Measurements from ENCODE around the gene BAHCC1.
A peak's percentile ranks its signal among the peaks of the same experiment; 100 is the strongest.

BAHCC1 gene

GRCh38 chr17:81489998-81490992, 95.0 kb downstream of the BAHCC1 start:
- H3K27ac ChIP-seq (ENCODE audit: extremely low read depth, low read depth, low read length) = no peak overlapping the region
- TF ChIP-seq ZNF843 (tag by site-specific recombination; IDR thresholded peaks at IDR 0.05) = no peak
- no peak for TF ChIP-seq KLF1 (tag by site-specific recombination; IDR thresholded peaks at IDR 0.05)
- no peak for TF ChIP-seq ZNF354C (tag by site-specific recombination; IDR thresholded peaks at IDR 0.05; ENCODE audit: borderline replicate concordance, low read depth)
- TF ChIP-seq ZNF777 (tag by site-specific recombination; IDR thresholded peaks at IDR 0.05; ENCODE audit: borderline replicate concordance) = no peak
- TF ChIP-seq GLIS1 (tag by site-specific recombination; IDR thresholded peaks at IDR 0.05) = peak; percentile 83
- no peak for TF ChIP-seq ZNF596 (tag by site-specific recombination; IDR thresholded peaks at IDR 0.05)
- TF ChIP-seq, protein P1, sequence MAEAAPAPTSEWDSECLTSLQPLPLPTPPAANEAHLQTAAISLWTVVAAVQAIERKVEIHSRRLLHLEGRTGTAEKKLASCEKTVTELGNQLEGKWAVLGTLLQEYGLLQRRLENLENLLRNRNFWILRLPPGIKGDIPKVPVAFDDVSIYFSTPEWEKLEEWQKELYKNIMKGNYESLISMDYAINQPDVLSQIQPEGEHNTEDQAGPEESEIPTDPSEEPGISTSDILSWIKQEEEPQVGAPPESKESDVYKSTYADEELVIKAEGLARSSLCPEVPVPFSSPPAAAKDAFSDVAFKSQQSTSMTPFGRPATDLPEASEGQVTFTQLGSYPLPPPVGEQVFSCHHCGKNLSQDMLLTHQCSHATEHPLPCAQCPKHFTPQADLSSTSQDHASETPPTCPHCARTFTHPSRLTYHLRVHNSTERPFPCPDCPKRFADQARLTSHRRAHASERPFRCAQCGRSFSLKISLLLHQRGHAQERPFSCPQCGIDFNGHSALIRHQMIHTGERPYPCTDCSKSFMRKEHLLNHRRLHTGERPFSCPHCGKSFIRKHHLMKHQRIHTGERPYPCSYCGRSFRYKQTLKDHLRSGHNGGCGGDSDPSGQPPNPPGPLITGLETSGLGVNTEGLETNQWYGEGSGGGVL (tag by site-specific recombination; IDR thresholded peaks at IDR 0.05) = peak; percentile 63
- TF ChIP-seq ZBTB10 (tag by site-specific recombination; IDR thresholded peaks at IDR 0.05) = no peak
- TF ChIP-seq, protein P2, sequence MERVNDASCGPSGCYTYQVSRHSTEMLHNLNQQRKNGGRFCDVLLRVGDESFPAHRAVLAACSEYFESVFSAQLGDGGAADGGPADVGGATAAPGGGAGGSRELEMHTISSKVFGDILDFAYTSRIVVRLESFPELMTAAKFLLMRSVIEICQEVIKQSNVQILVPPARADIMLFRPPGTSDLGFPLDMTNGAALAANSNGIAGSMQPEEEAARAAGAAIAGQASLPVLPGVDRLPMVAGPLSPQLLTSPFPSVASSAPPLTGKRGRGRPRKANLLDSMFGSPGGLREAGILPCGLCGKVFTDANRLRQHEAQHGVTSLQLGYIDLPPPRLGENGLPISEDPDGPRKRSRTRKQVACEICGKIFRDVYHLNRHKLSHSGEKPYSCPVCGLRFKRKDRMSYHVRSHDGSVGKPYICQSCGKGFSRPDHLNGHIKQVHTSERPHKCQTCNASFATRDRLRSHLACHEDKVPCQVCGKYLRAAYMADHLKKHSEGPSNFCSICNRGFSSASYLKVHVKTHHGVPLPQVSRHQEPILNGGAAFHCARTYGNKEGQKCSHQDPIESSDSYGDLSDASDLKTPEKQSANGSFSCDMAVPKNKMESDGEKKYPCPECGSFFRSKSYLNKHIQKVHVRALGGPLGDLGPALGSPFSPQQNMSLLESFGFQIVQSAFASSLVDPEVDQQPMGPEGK (tag by site-specific recombination; IDR thresholded peaks at IDR 0.05) = 0 out of 2 replicates have a peak, but pooled peaks have one; percentile 29
- TF ChIP-seq ZBTB8A (tag by site-specific recombination; IDR thresholded peaks at IDR 0.05) = 0 out of 2 replicates have a peak, but pooled peaks have one; percentile 6
- TF ChIP-seq ZNF202 (tag by site-specific recombination; IDR thresholded peaks at IDR 0.05; ENCODE audit: borderline replicate concordance) = no peak
- TF ChIP-seq, protein P3, sequence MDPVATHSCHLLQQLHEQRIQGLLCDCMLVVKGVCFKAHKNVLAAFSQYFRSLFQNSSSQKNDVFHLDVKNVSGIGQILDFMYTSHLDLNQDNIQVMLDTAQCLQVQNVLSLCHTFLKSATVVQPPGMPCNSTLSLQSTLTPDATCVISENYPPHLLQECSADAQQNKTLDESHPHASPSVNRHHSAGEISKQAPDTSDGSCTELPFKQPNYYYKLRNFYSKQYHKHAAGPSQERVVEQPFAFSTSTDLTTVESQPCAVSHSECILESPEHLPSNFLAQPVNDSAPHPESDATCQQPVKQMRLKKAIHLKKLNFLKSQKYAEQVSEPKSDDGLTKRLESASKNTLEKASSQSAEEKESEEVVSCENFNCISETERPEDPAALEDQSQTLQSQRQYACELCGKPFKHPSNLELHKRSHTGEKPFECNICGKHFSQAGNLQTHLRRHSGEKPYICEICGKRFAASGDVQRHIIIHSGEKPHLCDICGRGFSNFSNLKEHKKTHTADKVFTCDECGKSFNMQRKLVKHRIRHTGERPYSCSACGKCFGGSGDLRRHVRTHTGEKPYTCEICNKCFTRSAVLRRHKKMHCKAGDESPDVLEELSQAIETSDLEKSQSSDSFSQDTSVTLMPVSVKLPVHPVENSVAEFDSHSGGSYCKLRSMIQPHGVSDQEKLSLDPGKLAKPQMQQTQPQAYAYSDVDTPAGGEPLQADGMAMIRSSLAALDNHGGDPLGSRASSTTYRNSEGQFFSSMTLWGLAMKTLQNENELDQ (tag by site-specific recombination; IDR thresholded peaks at IDR 0.05; ENCODE audit: low read depth) = no peak
- TF ChIP-seq ZNF629 (tag by site-specific recombination; IDR thresholded peaks at IDR 0.05) = no peak
- peak; percentile 62 for TF ChIP-seq ZBTB20 (tag by site-specific recombination; IDR thresholded peaks at IDR 0.05)
- no peak for TF ChIP-seq ZNF600 (tag by site-specific recombination; IDR thresholded peaks at IDR 0.05)
- TF ChIP-seq GLIS2 (tag by site-specific recombination; IDR thresholded peaks at IDR 0.05) = peak; percentile 70
- no peak for TF ChIP-seq SCRT1 (tag by site-specific recombination; IDR thresholded peaks at IDR 0.05; ENCODE audit: borderline replicate concordance)
- no peaks in the 10 kb centered on the region for H3K9me3 ChIP-seq (ENCODE audit: control insufficient read depth, insufficient read depth, low read depth, low read length)
- no peak overlapping the region for H3K4me3 ChIP-seq (ENCODE audit: low read depth, low read length)
- ChIA-PET CTCF (interaction anchor here (0.5 to 3.2 kb wide), 4 partner anchors 16 to 260 kb away, joined by 3 to 10 read pairs (median 4); no protein-coding TSS in a partner anchor), POLR2A (interaction anchor here (0.7 to 4.1 kb wide), 8 partner anchors 10 to 258 kb away, joined by 3 to 27 read pairs (median 8); partner anchors contain the start of genes ACTG1 and BAHCC1)
- H3K36me3 ChIP-seq (ENCODE audit: control insufficient read depth in 2 of 2, insufficient read depth in 1 of 2, low read length in 2 of 2) = no peaks in the 10 kb centered on the region
- H3K4me1 ChIP-seq (ENCODE audit: control insufficient read depth, insufficient read depth, low read length) = peaks cover 11% of the 10 kb centered on the region

Data from HEK293 (cell line).